Right lobe of liver (tissue), 4 donors: Measurements from ENCODE around the gene METTL17.
"Not testable (repeated sequence)": the region's sequence is repeated elsewhere in the genome, so short reads cannot be mapped to it uniquely, and the experiment has no call there.

Experiments
- CTCF ChIP-seq, 4 donors: fragments of 200-600 bp in 3 of 4; fragments of 450-650 bp in 1 of 4; IDR thresholded peaks; one replicate each; pipeline versions ENCODE4 v1.5.1 to v1.8.0; 2016 to 2022; ENCODE audit warnings: antibody characterized with exemption in 4 of 4, mild to moderate bottlenecking in 2 of 4
- POLR2A ChIP-seq: fragments of 450-650 bp; IDR thresholded peaks from one replicate; pipeline ENCODE4 v1.6.1; 2017; ENCODE audit warnings: antibody characterized with exemption, mild to moderate bottlenecking
- donor health status: DM: no; HTN: no; CAD: no.
- donor health status: DM: no; HTN: no; CAD: no.
- donor health status: DM: no; HTN: yes; CAD: no.

- TF ChIP-seq CTCF (IDR thresholded peaks at IDR 0.05); POLR2A: not testable (repeated sequence)
Measured at GRCh38 chr14:20954736-20955537, 34.8 kb upstream of the METTL17 start, which contains the start of gene RNASE2.
